ENCODE results near the gene COQ8A. TPM values are rescaled to one million over a fixed set of nuclear protein-coding genes. Genes with fewer than 3 reads are reported as not detected.
A peak's percentile ranks its signal among the peaks of the same experiment; 100 is the strongest.

The COQ8A gene
- total and polyA plus RNA-seq, 5 donors: 130 to 238 (median 201) TPM

- H3K4me3 ChIP-seq (ENCODE audit: low read length): no peak overlapping the region
- peaks cover 4% of the 10 kb centered on the region for H3K4me1 ChIP-seq (ENCODE audit: control insufficient read depth, insufficient read depth, low read length)
- no peaks in the 10 kb centered on the region for H3K9me3 ChIP-seq (ENCODE audit: control insufficient read depth, low read length)
- intact Hi-C loops (cut with DNase I): no loop called here
- WGBS: 90% methylated on average over 28 of the region's 28 CpGs
- DNase-seq (peak in 1 of 3 donors; percentile 47), ATAC-seq (no peak)
- H3K27ac ChIP-seq (ENCODE audit: low read length): peak overlapping the region; percentile 14
- H3K27me3 ChIP-seq (ENCODE audit: control insufficient read depth, insufficient read depth): no peaks in the 10 kb centered on the region
These were observed 22.6 kb downstream of the COQ8A start for GRCh38 chr1:226962421-226963391.

- peaks cover 4% of the 10 kb centered on the region for H3K4me1 ChIP-seq (ENCODE audit: control insufficient read depth, insufficient read depth, low read length)
- no peaks in the 10 kb centered on the region for H3K9me3 ChIP-seq (ENCODE audit: control insufficient read depth, low read length)
- ATAC-seq (peak; percentile 46 to 47), DNase-seq (no peak)
- H3K27ac ChIP-seq (ENCODE audit: low read length): peak overlapping the region; percentile 86
- no peak overlapping the region for H3K4me3 ChIP-seq (ENCODE audit: low read length)
- intact Hi-C loops (cut with DNase I): no loop called here
- no peaks in the 10 kb centered on the region for H3K27me3 ChIP-seq (ENCODE audit: control insufficient read depth, insufficient read depth)
- WGBS: 57% methylated on average over 6 of the region's 6 CpGs
These were observed 24.0 kb downstream of the COQ8A start for GRCh38 chr1:226964068-226964425.

DNA sequence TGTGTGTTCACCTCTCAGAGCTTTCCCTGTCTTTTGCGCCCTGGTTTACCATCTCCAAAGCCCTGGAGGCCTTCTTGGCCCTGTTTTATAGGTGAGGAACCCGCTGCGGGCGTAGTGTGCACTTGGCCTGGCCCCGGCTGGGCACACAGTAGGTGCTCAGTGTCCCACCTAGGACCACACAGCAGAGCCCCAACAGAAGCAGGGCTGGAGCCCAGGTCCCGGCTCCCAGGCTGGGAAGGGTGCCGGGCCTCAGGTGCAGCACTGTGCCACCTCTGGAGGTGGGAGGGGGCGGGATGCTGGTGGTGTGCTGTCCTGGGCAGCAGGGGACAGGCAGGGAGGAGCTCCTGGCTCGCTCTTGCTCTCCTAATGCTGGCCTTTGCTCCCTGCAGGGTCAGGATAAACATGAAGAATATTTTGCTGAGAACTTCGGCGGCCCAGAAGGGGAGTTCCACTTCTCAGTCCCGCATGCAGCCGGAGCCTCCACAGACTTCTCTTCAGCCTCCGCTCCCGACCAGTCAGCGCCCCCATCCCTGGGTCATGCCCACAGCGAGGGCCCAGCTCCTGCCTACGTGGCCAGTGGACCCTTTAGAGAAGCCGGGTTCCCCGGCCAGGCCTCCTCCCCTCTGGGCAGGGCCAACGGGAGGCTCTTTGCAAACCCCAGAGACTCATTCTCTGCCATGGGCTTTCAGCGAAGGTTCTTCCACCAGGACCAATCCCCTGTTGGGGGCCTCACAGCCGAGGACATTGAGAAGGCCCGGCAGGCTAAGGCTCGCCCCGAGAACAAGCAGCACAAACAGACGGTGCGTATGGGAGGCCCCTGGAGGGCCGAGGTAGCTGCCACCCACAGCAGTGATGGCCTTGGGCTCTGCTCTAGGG is 24.8 kb downstream of the COQ8A start:
- 94% methylated on average over 29 of the region's 29 CpGs for WGBS

DNA sequence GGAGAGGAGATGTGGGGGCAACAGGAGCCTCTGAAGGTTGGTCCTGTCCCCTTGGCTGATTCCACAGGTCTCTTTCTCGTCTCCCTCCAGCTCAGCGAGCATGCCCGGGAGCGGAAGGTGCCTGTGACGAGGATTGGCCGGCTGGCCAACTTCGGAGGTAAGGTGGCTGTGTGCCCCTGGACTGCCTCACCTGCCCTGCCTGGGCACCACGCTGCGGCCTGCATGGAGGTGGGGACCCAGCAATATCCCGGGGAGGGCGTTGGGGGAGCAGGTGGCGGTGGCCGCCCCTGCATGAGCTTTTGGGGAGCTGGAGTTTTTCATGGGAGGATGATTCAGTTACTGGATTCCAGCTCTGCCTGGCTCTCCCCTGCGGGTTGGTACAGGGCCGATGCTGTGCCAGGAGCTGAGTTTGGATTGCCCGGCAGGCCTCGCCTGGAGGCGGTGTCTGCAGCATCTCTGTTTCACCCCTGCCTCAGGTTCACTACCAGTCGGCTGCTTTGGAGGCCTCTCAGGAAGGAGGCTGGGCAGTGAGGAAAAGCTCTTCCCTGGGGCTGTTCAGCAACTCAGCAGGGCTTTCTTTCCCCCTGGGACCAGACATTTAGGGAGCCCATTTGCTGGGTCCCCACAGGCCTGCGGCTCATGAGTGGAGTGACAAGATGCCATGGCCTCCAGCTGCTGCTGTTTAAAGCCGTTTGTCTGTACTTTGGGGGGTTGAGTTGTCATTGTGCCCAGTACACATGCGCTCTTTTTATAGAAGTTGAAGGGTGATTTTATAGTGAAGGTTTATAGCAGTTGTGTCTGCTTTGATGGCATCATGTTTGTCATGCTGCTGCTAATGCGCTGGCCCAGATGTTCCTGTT is 25.7 kb downstream of the COQ8A start:
- 94% methylated on average over 23 of the region's 23 CpGs for WGBS
- Histone ChIP-seq H3K4me3 (ENCODE audit: low read length) (no peak overlapping the region), H3K9me3 (ENCODE audit: control insufficient read depth, low read length) (no peaks in the 10 kb centered on the region), H3K4me1 (ENCODE audit: control insufficient read depth, insufficient read depth, low read length) (peaks cover 4% of the 10 kb centered on the region), H3K27ac (ENCODE audit: low read length) (no peak overlapping the region), H3K27me3 (ENCODE audit: control insufficient read depth, insufficient read depth) (no peaks in the 10 kb centered on the region)
- ATAC-seq (no peak), DNase-seq (no peak)
- intact Hi-C loops (cut with DNase I): no loop called here

More for the DNA sequence above, 24.8 kb downstream of the COQ8A start:
- H3K27ac ChIP-seq (ENCODE audit: low read length): peak overlapping the region; percentile 86
- no peak for DNase-seq
- peaks cover 4% of the 10 kb centered on the region for H3K4me1 ChIP-seq (ENCODE audit: control insufficient read depth, insufficient read depth, low read length)
- ATAC-seq: no peak
- no peaks in the 10 kb centered on the region for H3K9me3 ChIP-seq (ENCODE audit: control insufficient read depth, low read length)
- no peaks in the 10 kb centered on the region for H3K27me3 ChIP-seq (ENCODE audit: control insufficient read depth, insufficient read depth)
- intact Hi-C loops (cut with DNase I): no loop called here
- H3K4me3 ChIP-seq (ENCODE audit: low read length): no peak overlapping the region

- WGBS: 93% methylated on average over 4 of the region's 4 CpGs
- H3K4me1 ChIP-seq (ENCODE audit: control insufficient read depth, insufficient read depth, low read length): peaks cover 4% of the 10 kb centered on the region
- DNase-seq (no peak), ATAC-seq (no peak)
- intact Hi-C loops (cut with DNase I): no loop called here
- H3K27ac ChIP-seq (ENCODE audit: low read length): no peak overlapping the region
- H3K27me3 ChIP-seq (ENCODE audit: control insufficient read depth, insufficient read depth): no peaks in the 10 kb centered on the region
- H3K9me3 ChIP-seq (ENCODE audit: control insufficient read depth, low read length): no peaks in the 10 kb centered on the region
- H3K4me3 ChIP-seq (ENCODE audit: low read length): no peak overlapping the region
These were observed 26.6 kb downstream of the COQ8A start for GRCh38 chr1:226966683-226967082.

GRCh38 chr1:226967665-226968064 is 27.6 kb downstream of the COQ8A start:
- H3K27ac ChIP-seq (ENCODE audit: low read length): peak overlapping the region; percentile 80
- intact Hi-C loops (cut with DNase I): no loop called here
- H3K27me3 ChIP-seq (ENCODE audit: control insufficient read depth, insufficient read depth): no peaks in the 10 kb centered on the region
- no peaks in the 10 kb centered on the region for H3K9me3 ChIP-seq (ENCODE audit: control insufficient read depth, low read length)
- 60% methylated on average over 3 of the region's 3 CpGs for WGBS
- DNase-seq (no peak), ATAC-seq (peak; percentile 9 to 59)
- H3K4me1 ChIP-seq (ENCODE audit: control insufficient read depth, insufficient read depth, low read length): peaks cover 4% of the 10 kb centered on the region
- H3K4me3 ChIP-seq (ENCODE audit: low read length): no peak overlapping the region

- Histone ChIP-seq H3K9me3 (ENCODE audit: control insufficient read depth, low read length) (no peaks in the 10 kb centered on the region), H3K4me1 (ENCODE audit: control insufficient read depth, insufficient read depth, low read length) (peaks cover 26% of the 10 kb centered on the region), H3K4me3 (ENCODE audit: low read length) (no peak overlapping the region), H3K27me3 (ENCODE audit: control insufficient read depth, insufficient read depth) (no peaks in the 10 kb centered on the region), H3K27ac (ENCODE audit: low read length) (no peak overlapping the region)
- intact Hi-C loops (cut with DNase I): no loop called here
- DNase-seq: no peak
- no peak for ATAC-seq
- WGBS: 98% methylated on average over 1 of the region's 1 CpG
These were observed 31.7 kb downstream of the COQ8A start for GRCh38 chr1:226971765-226972164.

- H3K9me3 ChIP-seq (ENCODE audit: control insufficient read depth, low read length): no peaks in the 10 kb centered on the region
- no peak overlapping the region for H3K4me3 ChIP-seq (ENCODE audit: low read length)
- WGBS: 81% methylated on average over 6 of the region's 6 CpGs
- ATAC-seq (peak; percentile 5 to 14), DNase-seq (peak in 1 of 3 donors; percentile 75)
- intact Hi-C loops (cut with DNase I): no loop called here
- H3K27ac ChIP-seq (ENCODE audit: low read length): peak overlapping the region; percentile 99
- no peaks in the 10 kb centered on the region for H3K27me3 ChIP-seq (ENCODE audit: control insufficient read depth, insufficient read depth)
- H3K4me1 ChIP-seq (ENCODE audit: control insufficient read depth, insufficient read depth, low read length): peaks cover 27% of the 10 kb centered on the region
These were observed 32.8 kb downstream of the COQ8A start for GRCh38 chr1:226972931-226973330.

DNA sequence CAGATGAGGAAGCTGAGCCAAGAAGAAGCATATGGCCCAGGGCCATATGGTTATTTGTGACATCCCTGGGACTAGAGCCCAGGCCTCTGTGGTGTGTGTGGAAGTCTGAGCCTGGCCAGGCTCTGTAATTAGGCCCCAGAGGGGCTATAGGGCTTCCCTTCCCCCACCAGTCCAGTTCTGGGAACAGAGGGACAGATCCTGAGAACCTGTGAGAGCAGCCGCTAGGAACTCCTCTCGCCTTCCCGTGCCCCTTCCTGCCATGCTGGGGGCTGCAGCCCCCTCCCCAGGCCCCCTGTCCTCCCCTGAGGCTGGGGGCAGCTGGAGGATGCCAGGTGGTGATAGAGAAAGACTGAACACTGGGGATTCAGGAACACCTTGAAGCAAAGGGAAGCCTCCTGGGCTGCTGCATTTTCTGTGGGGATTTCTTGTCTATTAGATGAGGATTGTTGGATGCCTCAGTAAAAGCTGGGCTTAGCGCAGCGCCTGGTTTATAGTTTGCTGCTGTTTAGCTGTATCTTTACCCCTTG is 33.3 kb downstream of the COQ8A start:
- no peaks in the 10 kb centered on the region for H3K9me3 ChIP-seq (ENCODE audit: control insufficient read depth, low read length)
- ATAC-seq (peak; percentile 65 to 76), DNase-seq (peak in 1 of 3 donors; percentile 74)
- no peak overlapping the region for H3K4me3 ChIP-seq (ENCODE audit: low read length)
- 71% methylated on average over 5 of the region's 5 CpGs for WGBS
- H3K27ac ChIP-seq (ENCODE audit: low read length): peak overlapping the region; percentile 99
- H3K4me1 ChIP-seq (ENCODE audit: control insufficient read depth, insufficient read depth, low read length): peaks cover 27% of the 10 kb centered on the region
- intact Hi-C loops (cut with DNase I): no loop called here
- no peaks in the 10 kb centered on the region for H3K27me3 ChIP-seq (ENCODE audit: control insufficient read depth, insufficient read depth)

- peak; percentile 76 to 78 for ATAC-seq
- DNase-seq: peak; percentile 73 to 83 (median 77)
- Histone ChIP-seq H3K27ac (ENCODE audit: low read length) (peak overlapping the region; percentile 99), H3K27me3 (ENCODE audit: control insufficient read depth, insufficient read depth) (no peaks in the 10 kb centered on the region), H3K4me3 (ENCODE audit: low read length) (no peak overlapping the region), H3K4me1 (ENCODE audit: control insufficient read depth, insufficient read depth, low read length) (peaks cover 28% of the 10 kb centered on the region), H3K9me3 (ENCODE audit: control insufficient read depth, low read length) (no peaks in the 10 kb centered on the region)
- 43% methylated on average over 11 of the region's 11 CpGs for WGBS
- intact Hi-C loops (cut with DNase I): no loop called here
These were observed 33.9 kb downstream of the COQ8A start for GRCh38 chr1:226973898-226974543.

All from right cardiac atrium (tissue), 5 donors.